GM23338 (cell line): Measurements from ENCODE around the gene ATG16L2. TPM values are rescaled to one million over a fixed set of nuclear protein-coding genes. Genes with fewer than 3 reads are reported as not detected.

Experiments
- ATAC-seq: fragments of 200-7000 bp; cut with Tn5 transposase; 3 replicates; pipeline ENCODE4 v1.9.1; 2020
- DNase-seq: peaks from one replicate; pipeline ENCODE4 v3.0.0-alpha.2; 2015; ENCODE audit warnings: low spot score
- H2AFZ ChIP-seq: fragments of 200-600 bp; sonication (generic); 2 replicates; pipeline ENCODE4 v1.8.0; 2016; ENCODE audit warnings: antibody characterized with exemption, mild to moderate bottlenecking, moderate library complexity
- H3F3A ChIP-seq: fragments of 200-600 bp; sonication (generic); replicated peaks from 2 replicates; pipeline ENCODE4 v1.8.0; 2017; ENCODE audit warnings: antibody characterized with exemption, mixed run types, low read depth
- H3K27ac ChIP-seq: fragments of 200-600 bp; sonication (generic); 2 replicates; pipeline ENCODE4 v1.6.1; 2016; ENCODE audit warnings: low read depth
- H3K27me3 ChIP-seq: fragments of 200-600 bp; sonication (generic); 2 replicates; pipeline ENCODE4 v1.8.0; 2016; ENCODE audit warnings: mild to moderate bottlenecking, mixed run types, moderate library complexity; ENCODE audit not compliant: insufficient read depth
- H3K36me3 ChIP-seq: fragments of 200-600 bp; sonication (generic); 2 replicates; pipeline ENCODE4 v1.8.0; 2016; ENCODE audit warnings: mild to moderate bottlenecking; ENCODE audit not compliant: insufficient read depth
- H3K4me1 ChIP-seq: fragments of 200-600 bp; sonication (generic); 2 replicates; pipeline ENCODE4 v1.8.0; 2016; ENCODE audit warnings: mild to moderate bottlenecking, moderate library complexity; ENCODE audit not compliant: insufficient read depth
- H3K4me2 ChIP-seq: fragments of 200-600 bp; sonication (generic); 2 replicates; pipeline ENCODE4 v1.7.1; 2017; ENCODE audit warnings: mixed run types
- H3K4me3 ChIP-seq: fragments of 200-600 bp; sonication (generic); 2 replicates; pipeline ENCODE4 v1.6.1; 2016; ENCODE audit warnings: mixed run types
- H3K79me2 ChIP-seq: fragments of 200-600 bp; sonication (generic); replicated peaks from 2 replicates; pipeline ENCODE4 v1.8.0; 2017; ENCODE audit warnings: mild to moderate bottlenecking; ENCODE audit not compliant: insufficient read depth
- H3K9me2 ChIP-seq: fragments of 200-600 bp; sonication (generic); 2 replicates; pipeline ENCODE4 v1.8.0; 2017; ENCODE audit not compliant: insufficient read depth
- H4K20me1 ChIP-seq: fragments of 200-600 bp; sonication (generic); replicated peaks from 2 replicates; pipeline ENCODE4 v1.8.0; 2017; ENCODE audit warnings: mild to moderate bottlenecking; ENCODE audit not compliant: insufficient read depth
- H3K27ac Mint-ChIP-seq: 2 replicates; pipeline ENCODE4 v1.8.0; 2020; ENCODE audit warnings: inconsistent platforms, mild to moderate bottlenecking, moderate library complexity, mixed read lengths
- H3K27me3 Mint-ChIP-seq: 3 replicates; pipeline ENCODE4 v1.8.0; 2022; ENCODE audit warnings: low read depth, mild to moderate bottlenecking, moderate library complexity, mixed read lengths, inconsistent platforms; ENCODE audit not compliant: insufficient read depth, poor library complexity
- H3K36me3 Mint-ChIP-seq: 3 replicates; pipeline ENCODE4 v1.8.0; 2021; ENCODE audit warnings: low read depth, mild to moderate bottlenecking, inconsistent platforms, moderate library complexity, mixed read lengths
- H3K4me1 Mint-ChIP-seq: 3 replicates; pipeline ENCODE4 v1.8.0; 2020; ENCODE audit warnings: mild to moderate bottlenecking, inconsistent platforms, mixed read lengths
- H3K4me3 Mint-ChIP-seq: 3 replicates; pipeline ENCODE4 v1.8.0; 2021; ENCODE audit warnings: moderate library complexity, mild to moderate bottlenecking, inconsistent platforms, mixed read lengths
- H3K9me3 Mint-ChIP-seq: 3 replicates; pipeline ENCODE4 v1.8.0; 2020; ENCODE audit warnings: moderate library complexity, mild to moderate bottlenecking, inconsistent platforms, mixed read lengths
- CREB1 ChIP-seq: fragments of 250-450 bp; sonication (Bioruptor Pico); IDR thresholded peaks from 2 replicates; pipeline ENCODE4 v1.5.0; 2020; ENCODE audit warnings: low read depth, mild to moderate bottlenecking, moderate library complexity
- EZH2 ChIP-seq: fragments of 200-600 bp; sonication (generic); IDR thresholded peaks from one replicate; pipeline ENCODE4 v1.8.0; 2017; ENCODE audit warnings: antibody characterized with exemption, mild to moderate bottlenecking, low read depth; ENCODE audit not compliant: unreplicated experiment
- EZH2phosphoT487 ChIP-seq: fragments of 200-600 bp; sonication (generic); IDR thresholded peaks from one replicate; pipeline ENCODE4 v1.8.1; 2018; ENCODE audit warnings: antibody characterized with exemption; ENCODE audit not compliant: unreplicated experiment
- JUNB ChIP-seq: IDR thresholded peaks from one replicate; pipeline ENCODE4 v1.6.1; 2016; ENCODE audit warnings: antibody characterized with exemption; ENCODE audit not compliant: unreplicated experiment
- NANOG ChIP-seq: IDR thresholded peaks from 2 replicates; pipeline ENCODE4 v1.6.1; 2016; ENCODE audit warnings: antibody characterized with exemption, borderline replicate concordance
- POLR2AphosphoS5 ChIP-seq: IDR thresholded peaks from 2 replicates; pipeline ENCODE4 v1.6.1; 2016; ENCODE audit warnings: antibody characterized with exemption, low read depth
- REST ChIP-seq: IDR thresholded peaks from one replicate; pipeline ENCODE4 v1.6.1; 2018; ENCODE audit warnings: antibody characterized with exemption; ENCODE audit not compliant: unreplicated experiment
- STAT1 ChIP-seq: IDR thresholded peaks from one replicate; pipeline ENCODE4 v1.6.1; 2016; ENCODE audit warnings: antibody characterized with exemption; ENCODE audit not compliant: unreplicated experiment
- ZNF114 ChIP-seq: fragments of 250-450 bp; sonication (Bioruptor Pico); IDR thresholded peaks from 2 replicates; pipeline ENCODE4 v1.5.0; 2020; ENCODE audit warnings: mild to moderate bottlenecking, moderate library complexity
- ZNF331 ChIP-seq: fragments of 250-450 bp; sonication (Bioruptor Pico); IDR thresholded peaks from 2 replicates; pipeline ENCODE4 v1.5.0; 2020; ENCODE audit warnings: low read depth, mild to moderate bottlenecking, moderate library complexity
- polyA plus RNA-seq: library from polyadenylated mRNA; unstranded; fragments of >200 nt; fragmentation: Nextera tagmentation; extraction: Ambion mirVana; gene quantifications from 2 replicates; pipeline ENCODE4 v1.2.1, GENCODE V29; 2016
- total RNA-seq: library from RNA; depleted of rRNA; stranded (reverse); fragments of >200 nt; shearing (Covaris generic); gene quantifications from 2 replicates; pipeline ENCODE4 v1.2.3, GENCODE V29; 2014
- TF ChIP-seq, protein P1 (sequence below), 2 experiments: fragments of 200-600 bp in 1 of 2; sonication (generic) in 1 of 2; conservative IDR thresholded peaks; 2 replicates each; pipeline versions ENCODE4 v1.5.1 to v1.6.1; 2016 to 2017; ENCODE audit warnings: antibody characterized with exemption in 2 of 2, low read depth in 2 of 2, mild to moderate bottlenecking in 2 of 2, moderate library complexity in 1 of 2
- TF ChIP-seq, protein P2 (sequence below): fragments of 250-450 bp; sonication (Bioruptor Pico); IDR thresholded peaks from 2 replicates; pipeline ENCODE4 v1.5.0; 2020; ENCODE audit warnings: mild to moderate bottlenecking, moderate library complexity
- TF ChIP-seq, protein P3 (sequence below): IDR thresholded peaks from 2 replicates; pipeline ENCODE4 v1.6.1; 2016; ENCODE audit warnings: antibody characterized with exemption

The ATG16L2 gene
- total and polyA plus RNA-seq, 2 experiments from 2014 or later = 9.6 to 24.6 TPM

DNA sequence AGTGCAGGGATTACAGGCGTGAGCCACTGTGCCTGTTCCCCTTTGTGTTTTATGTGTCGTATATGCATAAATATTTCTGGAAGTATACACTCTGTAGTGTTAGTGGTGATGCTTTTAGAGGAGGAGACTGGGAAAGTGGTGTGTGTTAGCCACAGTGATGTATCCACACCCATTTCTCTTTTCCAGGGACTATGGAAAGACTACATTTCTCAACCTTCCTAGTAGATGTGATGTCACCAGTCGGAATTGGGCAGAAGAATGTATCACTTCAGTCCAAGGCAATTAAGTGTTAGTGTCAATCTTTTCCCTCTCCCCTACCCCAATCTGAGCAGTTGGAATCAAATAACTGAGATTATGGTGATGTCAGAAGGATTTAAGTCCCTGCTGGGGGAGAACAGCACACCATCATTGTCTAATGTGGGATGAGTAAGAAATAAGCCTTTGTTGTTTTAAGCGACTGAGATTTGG lies 5.8 kb upstream of the ATG16L2 start:
- H3K79me2 ChIP-seq = peaks cover 7% of the 10 kb centered on the region; the same call in 1 of the 2 replicates
- H3F3A ChIP-seq = peaks cover 2% of the 10 kb centered on the region; the same call in 1 of the 2 replicates
- no peaks in the 10 kb centered on the region for H3K27me3 ChIP-seq
- no peak overlapping the region for H3K4me2 ChIP-seq
- H3K36me3 ChIP-seq = 0 out of 2 replicates have a peak, but pooled peaks cover 3% of the 10 kb centered on the region
- no peak for DNase-seq
- Mint-ChIP-seq H3K36me3 (peaks cover 19% of the 10 kb centered on the region; the same call in 1 of the 3 replicates), H3K4me1 (peaks cover 15% of the 10 kb centered on the region), H3K27ac (no peak overlapping the region), H3K27me3 (peaks cover 10% of the 10 kb centered on the region), H3K4me3 (no peak overlapping the region), H3K9me3 (no peaks in the 10 kb centered on the region)
- H4K20me1 ChIP-seq = no peaks in the 10 kb centered on the region; the same call in 1 of the 2 replicates
- H3K9me2 ChIP-seq = no peaks in the 10 kb centered on the region
- ATAC-seq = no peak
- H2AFZ ChIP-seq = no peak overlapping the region
- peaks cover 9% of the 10 kb centered on the region; the same call in 1 of the 2 replicates for H3K4me1 ChIP-seq
- TF ChIP-seq, protein P1, sequence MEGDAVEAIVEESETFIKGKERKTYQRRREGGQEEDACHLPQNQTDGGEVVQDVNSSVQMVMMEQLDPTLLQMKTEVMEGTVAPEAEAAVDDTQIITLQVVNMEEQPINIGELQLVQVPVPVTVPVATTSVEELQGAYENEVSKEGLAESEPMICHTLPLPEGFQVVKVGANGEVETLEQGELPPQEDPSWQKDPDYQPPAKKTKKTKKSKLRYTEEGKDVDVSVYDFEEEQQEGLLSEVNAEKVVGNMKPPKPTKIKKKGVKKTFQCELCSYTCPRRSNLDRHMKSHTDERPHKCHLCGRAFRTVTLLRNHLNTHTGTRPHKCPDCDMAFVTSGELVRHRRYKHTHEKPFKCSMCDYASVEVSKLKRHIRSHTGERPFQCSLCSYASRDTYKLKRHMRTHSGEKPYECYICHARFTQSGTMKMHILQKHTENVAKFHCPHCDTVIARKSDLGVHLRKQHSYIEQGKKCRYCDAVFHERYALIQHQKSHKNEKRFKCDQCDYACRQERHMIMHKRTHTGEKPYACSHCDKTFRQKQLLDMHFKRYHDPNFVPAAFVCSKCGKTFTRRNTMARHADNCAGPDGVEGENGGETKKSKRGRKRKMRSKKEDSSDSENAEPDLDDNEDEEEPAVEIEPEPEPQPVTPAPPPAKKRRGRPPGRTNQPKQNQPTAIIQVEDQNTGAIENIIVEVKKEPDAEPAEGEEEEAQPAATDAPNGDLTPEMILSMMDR (conservative IDR thresholded peaks at IDR 0.05; ENCODE audit: low read depth in 2 of 2) = no peak
- TF ChIP-seq, protein P2, sequence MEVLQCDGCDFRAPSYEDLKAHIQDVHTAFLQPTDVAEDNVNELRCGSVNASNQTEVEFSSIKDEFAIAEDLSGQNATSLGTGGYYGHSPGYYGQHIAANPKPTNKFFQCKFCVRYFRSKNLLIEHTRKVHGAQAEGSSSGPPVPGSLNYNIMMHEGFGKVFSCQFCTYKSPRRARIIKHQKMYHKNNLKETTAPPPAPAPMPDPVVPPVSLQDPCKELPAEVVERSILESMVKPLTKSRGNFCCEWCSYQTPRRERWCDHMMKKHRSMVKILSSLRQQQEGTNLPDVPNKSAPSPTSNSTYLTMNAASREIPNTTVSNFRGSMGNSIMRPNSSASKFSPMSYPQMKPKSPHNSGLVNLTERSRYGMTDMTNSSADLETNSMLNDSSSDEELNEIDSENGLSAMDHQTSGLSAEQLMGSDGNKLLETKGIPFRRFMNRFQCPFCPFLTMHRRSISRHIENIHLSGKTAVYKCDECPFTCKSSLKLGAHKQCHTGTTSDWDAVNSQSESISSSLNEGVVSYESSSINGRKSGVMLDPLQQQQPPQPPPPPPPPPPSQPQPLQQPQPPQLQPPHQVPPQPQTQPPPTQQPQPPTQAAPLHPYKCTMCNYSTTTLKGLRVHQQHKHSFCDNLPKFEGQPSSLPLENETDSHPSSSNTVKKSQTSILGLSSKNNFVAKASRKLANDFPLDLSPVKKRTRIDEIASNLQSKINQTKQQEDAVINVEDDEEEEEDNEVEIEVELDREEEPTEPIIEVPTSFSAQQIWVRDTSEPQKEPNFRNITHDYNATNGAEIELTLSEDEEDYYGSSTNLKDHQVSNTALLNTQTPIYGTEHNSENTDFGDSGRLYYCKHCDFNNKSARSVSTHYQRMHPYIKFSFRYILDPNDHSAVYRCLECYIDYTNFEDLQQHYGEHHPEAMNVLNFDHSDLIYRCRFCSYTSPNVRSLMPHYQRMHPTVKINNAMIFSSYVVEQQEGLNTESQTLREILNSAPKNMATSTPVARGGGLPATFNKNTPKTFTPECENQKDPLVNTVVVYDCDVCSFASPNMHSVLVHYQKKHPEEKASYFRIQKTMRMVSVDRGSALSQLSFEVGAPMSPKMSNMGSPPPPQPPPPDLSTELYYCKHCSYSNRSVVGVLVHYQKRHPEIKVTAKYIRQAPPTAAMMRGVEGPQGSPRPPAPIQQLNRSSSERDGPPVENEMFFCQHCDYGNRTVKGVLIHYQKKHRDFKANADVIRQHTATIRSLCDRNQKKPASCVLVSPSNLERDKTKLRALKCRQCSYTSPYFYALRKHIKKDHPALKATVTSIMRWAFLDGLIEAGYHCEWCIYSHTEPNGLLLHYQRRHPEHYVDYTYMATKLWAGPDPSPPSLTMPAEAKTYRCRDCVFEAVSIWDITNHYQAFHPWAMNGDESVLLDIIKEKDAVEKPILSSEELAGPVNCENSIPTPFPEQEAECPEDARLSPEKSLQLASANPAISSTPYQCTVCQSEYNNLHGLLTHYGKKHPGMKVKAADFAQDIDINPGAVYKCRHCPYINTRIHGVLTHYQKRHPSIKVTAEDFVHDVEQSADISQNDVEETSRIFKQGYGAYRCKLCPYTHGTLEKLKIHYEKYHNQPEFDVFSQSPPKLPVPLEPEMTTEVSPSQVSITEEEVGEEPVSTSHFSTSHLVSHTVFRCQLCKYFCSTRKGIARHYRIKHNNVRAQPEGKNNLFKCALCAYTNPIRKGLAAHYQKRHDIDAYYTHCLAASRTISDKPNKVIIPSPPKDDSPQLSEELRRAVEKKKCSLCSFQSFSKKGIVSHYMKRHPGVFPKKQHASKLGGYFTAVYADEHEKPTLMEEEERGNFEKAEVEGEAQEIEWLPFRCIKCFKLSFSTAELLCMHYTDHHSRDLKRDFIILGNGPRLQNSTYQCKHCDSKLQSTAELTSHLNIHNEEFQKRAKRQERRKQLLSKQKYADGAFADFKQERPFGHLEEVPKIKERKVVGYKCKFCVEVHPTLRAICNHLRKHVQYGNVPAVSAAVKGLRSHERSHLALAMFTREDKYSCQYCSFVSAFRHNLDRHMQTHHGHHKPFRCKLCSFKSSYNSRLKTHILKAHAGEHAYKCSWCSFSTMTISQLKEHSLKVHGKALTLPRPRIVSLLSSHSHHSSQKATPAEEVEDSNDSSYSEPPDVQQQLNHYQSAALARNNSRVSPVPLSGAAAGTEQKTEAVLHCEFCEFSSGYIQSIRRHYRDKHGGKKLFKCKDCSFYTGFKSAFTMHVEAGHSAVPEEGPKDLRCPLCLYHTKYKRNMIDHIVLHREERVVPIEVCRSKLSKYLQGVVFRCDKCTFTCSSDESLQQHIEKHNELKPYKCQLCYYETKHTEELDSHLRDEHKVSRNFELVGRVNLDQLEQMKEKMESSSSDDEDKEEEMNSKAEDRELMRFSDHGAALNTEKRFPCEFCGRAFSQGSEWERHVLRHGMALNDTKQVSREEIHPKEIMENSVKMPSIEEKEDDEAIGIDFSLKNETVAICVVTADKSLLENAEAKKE = no peak
- TF ChIP-seq NANOG (no peak), JUNB (no peak), EZH2phosphoT487 (no peak), STAT1 (no peak), ZNF331 (CRISPR knock-in tag) (no peak), REST (no peak), CREB1 (CRISPR knock-in tag) (no peak), EZH2 (no peak), ZNF114 (no peak), POLR2AphosphoS5 (no peak)
- TF ChIP-seq, protein P3, sequence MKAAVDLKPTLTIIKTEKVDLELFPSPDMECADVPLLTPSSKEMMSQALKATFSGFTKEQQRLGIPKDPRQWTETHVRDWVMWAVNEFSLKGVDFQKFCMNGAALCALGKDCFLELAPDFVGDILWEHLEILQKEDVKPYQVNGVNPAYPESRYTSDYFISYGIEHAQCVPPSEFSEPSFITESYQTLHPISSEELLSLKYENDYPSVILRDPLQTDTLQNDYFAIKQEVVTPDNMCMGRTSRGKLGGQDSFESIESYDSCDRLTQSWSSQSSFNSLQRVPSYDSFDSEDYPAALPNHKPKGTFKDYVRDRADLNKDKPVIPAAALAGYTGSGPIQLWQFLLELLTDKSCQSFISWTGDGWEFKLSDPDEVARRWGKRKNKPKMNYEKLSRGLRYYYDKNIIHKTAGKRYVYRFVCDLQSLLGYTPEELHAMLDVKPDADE = no peak
- no peak overlapping the region for H3K4me3 ChIP-seq
- H3K27ac ChIP-seq = no peak overlapping the region
